GM18519 (cell line): ENCODE measurements around the gene SLC6A9.

Source experiments
- ATAC-seq: cut with Tn5 transposase; IDR thresholded peaks from one replicate; pipeline ENCODE4 v1.9.1; 2021; ENCODE audit warnings: mild to moderate bottlenecking, moderate library complexity; ENCODE audit not compliant: unreplicated experiment, low FRiP score

SLC6A9 gene

DNA sequence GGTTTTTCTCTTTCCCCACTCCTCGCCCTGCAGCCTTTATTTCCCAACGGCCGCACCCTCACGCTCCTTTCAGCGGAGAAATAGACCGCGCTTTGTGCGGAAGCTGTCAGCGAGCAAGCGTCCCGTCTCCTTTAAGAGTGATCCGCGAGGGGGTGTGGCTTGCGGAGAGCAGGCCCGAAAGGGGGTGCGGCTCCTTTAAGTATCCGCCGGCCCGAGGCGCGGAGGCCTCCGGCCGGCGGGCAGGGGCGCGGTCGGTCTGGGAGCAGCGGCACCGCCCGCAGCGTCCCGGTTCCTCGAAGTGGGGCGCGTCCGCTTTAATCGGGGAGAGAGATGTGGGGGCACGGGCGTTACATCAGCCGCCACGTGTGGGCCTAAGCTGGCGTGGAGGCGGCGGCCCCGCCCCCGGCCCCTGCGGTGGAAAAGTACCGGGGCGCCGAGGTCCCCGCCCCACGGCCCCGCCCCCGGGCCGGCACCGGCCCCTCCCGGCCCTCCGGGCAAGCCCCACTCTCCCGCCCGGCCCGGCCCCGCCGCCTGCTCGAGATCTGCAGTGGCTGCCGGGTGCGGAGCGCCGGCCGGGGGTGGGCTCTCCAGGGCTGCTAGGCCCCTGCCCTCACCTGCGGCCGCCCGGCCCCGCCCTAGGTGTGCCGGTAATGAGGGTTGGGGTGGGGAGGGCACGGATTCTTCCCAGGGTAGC is 1.2 kb downstream of the SLC6A9 start:
- ATAC-seq = peak; percentile 74

DNA sequence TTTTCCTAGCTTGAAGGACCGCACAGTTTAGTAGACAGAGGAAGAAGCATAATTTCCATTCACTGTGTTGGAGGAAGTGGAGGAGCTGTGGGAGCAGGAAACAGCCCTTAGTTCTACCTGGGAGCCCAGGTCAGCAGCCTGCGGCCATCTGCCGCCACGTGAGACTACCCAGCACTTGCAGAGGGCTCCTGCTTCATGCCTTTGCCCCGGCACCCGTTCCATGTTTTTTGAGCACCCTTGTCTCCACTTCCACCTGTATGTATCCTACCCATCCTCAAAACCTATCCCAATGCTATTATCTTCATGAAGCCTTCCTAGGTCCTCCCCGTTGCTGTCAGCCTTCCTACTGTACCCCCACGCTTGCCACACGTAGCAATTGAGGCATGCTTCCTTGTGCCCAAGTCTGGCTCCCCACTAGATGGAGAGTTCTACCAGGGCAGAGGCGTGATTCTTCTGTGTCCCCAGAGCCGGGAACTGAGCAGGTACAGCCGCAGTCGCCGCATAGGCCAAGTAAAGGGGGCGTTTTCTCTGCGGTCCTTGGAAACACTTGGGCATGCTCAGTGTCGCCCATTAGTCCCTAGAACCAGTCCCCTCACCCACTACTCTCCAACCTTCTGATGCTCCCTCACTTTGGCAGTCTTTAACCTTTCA is 1.9 kb downstream of the SLC6A9 start:
- ATAC-seq = no peak

DNA sequence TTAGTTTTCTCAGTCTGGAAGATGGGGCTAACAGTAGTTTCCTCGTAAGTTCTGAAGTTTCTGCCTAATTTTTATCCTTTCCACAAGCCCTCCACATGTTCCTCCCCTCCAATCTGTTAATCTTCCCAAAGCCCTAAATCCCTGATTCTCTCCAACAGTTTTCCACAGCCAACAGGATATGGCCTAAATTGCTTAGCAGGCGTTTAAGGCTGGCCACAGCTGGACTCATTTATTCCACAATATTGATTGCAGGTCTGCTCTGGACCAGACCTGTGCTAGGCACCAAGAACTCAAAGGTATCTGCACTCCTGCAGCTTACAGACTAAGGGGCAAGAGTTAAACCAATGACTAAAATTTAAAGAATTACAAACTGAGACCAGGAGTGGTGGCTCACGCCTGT is 3.9 kb downstream of the SLC6A9 start:
- no peak for ATAC-seq

DNA sequence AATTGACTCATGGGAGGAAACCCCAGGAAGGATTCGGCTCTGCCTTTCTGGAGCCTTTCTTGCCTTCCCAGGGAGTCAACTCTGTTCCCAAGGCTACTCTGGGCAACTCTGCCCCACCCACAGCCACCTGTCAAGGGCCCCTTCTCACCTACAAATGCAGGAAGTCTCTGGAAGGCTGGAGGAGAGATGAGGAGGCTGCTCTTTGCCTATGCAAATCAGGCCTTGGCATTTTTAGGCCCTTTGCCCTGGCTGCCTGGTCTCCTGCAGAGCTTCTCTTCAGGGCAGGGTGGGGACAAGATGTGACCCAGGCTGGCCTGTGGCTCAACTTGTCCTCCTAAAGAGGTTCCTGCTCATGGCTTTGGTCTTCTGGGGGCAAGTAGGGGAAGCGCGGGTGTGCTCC is 5.4 kb downstream of the SLC6A9 start:
- ATAC-seq = no peak

DNA sequence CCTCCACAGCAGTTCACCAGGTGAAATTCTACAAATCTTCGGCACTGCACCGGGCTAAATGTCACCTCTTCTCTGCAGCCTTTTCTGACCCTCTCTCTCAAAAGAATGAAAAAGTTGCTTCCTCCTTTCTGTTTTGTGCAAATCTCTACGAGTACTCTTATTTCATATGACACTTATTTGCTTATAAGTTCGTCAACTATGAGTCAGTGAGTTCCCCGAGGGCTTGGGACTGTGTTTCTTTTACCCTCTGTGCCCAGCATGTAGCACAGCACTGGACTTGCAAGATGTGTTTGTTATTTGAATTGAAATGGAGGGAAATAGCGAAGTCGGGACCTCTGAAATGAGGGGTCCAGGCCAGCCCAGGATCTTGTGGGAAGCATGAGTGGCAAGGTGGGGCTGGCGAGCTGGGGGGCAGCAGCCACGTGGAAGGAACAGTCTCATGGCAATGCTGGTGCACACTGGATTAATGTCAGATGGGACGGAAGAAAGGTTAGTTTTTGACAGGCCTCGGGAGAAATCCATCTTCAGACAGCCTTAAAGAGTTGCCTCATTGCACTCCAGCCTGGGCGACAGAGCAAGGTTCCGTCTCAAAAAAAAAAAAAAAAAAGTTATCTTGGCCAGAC is 6.2 kb downstream of the SLC6A9 start:
- no peak for ATAC-seq

DNA sequence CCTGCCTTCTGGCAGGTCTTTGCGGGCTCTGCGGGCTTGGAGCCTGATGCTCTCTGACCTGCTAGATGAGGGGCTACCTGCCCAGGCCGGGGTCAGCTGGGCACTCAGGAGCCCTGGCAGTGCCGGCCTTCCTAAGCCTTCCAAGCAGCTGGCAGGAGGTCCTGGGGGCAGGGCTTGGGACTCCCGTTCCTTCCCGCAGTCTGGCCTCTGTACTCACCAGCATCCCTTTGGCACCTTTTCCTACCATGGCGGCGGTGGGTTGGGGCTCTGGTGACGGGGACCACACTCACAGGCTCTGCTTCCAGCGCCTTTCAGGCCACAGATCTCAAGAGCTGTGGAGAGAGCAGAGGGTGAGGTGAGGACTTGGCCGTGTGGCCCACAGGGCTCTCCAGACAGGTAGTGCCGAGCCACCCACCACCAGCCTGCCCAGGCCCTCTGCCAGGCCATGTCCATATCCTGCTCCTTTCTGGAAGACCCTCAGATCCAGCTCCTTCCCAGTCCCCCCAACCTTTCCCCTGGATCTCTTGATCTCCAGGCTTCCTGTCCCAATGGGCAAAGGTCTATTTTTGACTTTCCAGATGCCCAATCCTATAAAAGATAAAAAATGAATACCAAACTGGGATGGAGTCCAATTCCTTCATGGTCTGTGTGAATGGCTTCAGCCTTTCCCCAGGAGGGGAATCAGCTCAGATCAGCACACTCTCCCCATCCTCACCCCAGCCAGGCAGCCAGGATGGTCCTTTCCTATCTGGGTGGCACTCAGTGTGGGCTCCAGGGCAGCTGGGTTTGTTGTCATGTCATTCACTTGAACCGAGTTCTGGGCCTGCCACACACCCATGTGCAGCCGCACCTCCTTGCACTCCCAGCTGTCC is 7.0 kb downstream of the SLC6A9 start:
- no peak for ATAC-seq

DNA sequence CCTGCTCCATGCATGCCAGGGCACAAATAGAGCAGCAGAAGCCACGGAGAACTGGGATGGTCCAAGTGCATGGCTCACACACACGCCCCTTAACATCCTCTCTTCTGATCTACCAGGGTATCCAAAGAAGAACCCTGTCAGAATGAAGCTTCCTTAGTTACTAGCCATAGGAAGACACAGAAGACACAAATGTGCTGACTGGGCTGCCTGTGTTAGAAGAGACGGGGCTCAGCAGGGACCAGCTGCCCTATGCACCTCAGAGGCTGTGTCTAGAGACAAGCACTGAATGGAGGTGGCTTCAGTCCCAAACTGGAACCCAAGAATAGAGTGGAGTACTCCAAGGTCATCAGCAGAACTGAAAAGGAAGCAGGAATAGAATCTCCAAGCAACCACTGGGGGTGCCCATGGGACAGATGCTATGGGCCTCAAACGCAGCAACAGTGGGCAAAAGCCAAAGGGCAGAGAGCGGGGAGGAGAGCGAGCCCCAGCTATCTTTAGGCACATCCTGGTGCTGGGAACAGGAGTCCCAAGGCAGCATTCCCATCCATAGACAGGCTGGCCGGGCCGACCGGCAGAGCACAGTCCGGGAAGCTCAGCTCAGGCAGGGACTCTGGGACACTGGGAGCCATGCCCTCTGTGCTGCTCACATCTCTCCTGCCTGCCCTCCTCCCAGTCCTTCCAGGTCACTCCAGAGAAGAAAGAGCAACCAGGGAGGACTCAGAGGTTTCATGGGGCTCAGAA is 9.5 kb downstream of the SLC6A9 start:
- ATAC-seq = no peak

DNA sequence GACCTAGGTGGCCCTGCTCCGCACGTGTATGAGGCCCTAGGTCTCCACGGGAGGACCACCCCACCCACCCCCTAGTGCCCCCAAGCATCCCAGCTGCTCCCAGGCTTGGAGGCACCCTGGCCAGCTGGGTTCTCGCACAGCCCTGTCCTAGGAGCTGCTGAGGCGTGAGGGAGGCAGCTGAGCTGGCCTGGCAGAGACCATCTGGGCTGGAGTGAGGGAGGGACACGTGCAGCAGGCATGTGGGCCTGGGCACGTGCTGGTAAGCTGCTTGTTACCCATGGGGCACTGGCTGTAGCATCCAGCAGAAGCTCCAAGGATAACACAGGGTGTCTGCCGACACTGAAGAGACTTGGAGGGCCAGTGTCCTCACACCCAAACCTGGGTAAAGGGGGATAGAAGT is 10.1 kb downstream of the SLC6A9 start:
- no peak for ATAC-seq

DNA sequence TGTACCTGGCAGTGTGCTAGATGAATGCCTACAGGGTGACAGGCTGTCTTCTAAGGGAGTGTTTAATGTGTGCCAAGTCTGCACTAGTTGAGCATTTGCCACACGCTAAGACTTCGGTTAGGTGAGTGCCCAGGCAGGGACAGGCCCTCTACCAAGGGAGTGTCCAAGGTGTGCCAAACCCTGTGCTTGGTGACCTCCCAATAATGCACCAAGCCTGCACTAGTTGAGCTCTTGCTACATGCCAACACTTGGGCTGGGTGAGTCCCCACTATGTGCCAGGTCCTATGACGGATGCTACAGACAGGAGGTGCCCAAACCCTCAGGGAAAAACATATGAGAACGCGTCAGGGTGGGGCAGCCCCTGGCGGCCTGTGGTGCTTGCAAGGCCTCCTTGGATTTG is 10.8 kb downstream of the SLC6A9 start:
- no peak for ATAC-seq

DNA sequence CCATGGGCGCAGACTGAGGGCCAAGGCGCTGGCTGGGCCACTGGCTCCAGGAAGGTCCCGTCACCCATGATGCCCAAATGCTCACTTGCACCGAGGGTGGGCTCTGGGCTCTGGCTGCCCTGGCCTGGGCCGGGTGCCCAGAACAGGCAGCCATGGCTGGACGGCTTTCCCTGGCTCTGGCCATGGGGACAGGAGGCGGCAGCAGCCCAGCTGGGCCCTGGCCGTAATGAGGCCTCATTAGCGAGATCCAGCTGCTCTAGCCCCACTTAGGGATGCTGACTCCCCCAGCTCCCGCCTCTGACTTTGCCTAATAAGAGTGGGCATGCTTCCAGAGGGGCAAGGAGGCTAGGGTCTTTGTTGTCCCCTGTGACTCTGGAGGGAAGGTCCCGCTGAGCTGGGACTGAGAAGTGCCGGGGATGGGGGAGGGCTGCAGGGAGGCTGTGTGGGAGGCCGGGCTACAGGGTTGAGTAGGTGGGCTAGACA is 11.8 kb downstream of the SLC6A9 start:
- ATAC-seq = no peak

DNA sequence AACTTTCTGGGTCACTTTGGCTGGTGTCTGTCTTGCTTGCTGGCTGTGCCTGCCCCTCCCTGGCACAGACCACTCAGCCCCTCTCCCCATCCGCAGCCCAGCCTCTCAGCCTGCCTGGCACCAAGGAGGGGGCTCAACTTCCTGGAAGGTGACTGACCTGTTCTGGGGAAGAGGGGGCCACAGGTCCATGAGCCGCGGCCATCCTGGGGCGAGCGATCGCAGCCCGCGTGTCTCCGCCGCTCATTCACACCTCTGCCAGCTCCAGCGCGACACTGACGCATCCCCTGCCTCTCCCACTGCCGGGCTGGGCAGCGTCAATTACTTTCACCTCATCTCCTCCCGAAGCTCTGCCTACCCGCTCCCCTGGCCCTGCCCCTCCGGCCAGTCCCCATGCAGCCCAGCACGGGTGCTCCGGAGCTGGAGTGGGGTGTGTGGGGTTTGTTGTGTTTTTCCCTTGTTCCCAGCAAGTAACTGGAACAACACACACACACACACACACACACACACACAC is 14.3 kb downstream of the SLC6A9 start:
- no peak for ATAC-seq

DNA sequence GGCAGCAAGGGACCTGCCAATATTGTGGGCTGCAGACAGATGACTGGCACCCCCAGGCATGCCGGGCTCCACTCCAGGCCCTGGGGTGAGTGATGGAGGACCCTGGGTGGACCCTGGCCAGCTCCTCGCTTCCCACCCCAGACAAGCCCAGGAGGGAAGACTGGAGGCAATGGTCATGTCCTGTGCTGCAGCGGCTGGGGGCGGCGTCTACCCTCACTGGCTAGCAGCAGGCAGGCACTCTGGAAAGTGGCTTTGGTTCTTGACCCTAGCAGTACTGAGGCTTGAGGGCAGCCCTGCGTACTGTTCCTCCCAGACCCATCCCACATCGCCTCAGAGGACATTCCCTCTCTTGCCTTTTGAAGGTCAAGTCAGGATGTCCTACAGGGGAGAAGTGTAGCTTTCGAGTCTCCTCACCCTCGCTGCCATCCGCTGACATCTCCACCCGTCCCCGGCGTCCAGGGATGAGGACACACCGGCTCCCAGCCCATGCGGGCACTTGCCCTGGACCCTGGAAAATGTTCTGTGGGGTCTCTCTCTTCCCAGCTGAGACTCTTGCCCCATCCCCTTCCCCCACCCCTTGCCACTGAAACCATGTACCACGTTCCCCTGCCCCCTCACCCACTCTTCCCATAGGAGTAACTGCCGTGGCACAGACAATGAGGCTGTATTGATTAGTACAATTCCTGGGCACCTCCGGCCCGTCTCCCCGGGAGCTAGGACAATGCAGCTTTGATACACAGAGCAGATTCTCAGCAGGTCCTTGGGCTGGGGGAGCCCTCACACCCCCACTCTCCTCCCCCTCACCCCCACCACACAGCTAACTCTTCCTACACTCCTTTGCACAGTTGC is 15.0 kb downstream of the SLC6A9 start:
- ATAC-seq = no peak

DNA sequence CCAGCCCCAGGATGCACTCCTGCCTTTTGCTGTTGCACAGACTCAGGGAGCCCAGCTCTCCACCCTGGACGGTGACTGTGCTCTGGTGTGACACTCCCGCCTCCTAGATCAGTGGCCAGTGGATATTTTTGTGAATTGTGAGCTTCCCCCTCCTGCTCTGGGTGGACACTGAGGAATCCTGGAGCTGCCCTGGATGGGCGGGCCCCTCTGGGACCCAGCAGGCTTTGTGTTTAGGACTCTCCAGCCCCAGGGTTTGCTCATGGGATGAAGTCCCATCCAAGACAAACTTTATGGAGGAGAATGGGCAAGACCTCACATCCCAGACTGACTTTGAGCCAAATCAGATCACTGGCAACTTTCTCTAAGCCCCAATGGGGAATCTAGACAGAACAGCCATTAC is 16.1 kb downstream of the SLC6A9 start:
- ATAC-seq = no peak

DNA sequence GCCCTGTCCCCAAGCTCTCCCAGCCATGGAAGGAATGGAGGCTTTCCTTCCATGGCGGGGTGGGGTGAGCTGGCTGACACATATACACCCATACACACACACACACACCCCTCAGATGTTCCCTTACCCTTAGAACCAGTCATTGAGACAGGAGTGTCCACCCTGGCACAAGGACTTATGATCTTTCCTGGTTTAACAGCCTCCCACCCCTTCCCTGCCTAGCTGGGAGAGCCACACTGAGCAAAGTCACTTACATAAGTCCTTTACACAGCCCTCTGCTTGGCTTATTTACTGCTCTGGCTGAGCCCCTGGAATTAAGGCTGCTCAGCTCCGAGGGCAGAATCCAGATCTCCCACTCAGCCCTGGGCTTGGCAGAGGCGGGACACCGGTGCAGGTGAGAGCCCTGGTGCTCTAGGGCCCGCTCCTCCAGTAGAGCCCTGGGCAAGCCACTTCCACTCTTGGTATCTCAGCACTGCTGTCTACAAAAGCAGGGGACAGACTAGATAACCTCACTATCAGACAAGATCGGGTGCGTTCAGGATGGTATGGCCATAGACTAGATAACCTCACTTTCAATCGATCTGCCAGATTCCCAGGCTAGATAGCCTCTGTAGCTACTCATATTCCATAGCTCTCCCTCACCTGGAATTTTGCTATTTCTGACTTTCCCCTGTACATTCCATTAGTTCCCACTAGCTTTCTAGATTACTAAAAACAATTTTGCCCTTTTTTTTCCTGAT is 16.7 kb downstream of the SLC6A9 start:
- no peak for ATAC-seq

DNA sequence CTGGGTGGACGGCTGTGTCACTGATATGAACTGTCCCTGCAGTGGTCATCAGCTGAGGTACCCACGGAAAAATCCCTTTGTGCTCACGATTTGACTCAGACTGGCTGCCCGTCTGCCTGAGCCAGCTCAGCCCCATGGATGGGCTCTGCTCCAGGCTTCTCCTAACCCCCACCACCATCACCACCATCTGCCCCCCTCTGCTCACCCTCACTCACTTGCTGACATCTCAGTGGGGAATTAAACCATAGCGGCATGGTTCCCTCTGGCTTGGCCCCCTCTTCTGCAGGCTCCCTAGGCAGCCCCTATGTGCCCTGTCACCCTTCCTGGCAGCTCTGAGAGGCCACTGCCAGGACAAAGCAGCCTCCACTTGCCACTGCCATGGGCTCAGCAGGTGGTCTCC is 17.3 kb downstream of the SLC6A9 start:
- no peak for ATAC-seq

DNA sequence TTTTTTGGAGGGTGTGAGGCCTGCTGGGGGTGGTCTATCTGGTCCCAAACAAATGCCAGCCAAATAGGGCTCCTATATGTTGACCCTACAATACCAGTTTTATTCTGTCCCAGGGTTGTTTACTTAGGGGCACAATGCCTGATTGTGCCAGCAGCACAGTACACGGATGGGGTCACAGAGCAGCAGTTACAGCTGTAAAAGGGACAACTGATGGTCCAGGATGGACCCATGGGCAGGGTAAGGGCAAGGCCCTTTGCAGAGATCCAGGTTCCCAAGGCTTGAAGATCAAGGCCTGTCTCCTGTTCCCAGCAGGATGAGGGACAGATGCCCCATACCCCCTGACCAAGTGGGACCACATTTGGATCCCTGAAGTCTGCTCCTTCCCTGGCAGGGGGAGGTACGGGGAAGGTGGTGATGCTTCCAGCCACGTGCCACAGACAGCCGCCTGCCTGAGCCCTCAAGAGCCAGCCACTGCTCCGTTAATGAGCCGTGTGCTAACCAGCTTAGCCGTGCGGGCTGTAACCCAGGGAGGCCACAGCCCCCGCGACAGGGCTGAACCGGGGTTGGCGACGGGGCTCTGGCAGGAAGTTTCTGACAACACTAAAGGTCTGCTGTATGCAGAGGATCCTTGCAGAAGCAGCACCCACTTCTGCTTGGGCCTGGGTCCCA is 18.2 kb downstream of the SLC6A9 start:
- no peak for ATAC-seq

DNA sequence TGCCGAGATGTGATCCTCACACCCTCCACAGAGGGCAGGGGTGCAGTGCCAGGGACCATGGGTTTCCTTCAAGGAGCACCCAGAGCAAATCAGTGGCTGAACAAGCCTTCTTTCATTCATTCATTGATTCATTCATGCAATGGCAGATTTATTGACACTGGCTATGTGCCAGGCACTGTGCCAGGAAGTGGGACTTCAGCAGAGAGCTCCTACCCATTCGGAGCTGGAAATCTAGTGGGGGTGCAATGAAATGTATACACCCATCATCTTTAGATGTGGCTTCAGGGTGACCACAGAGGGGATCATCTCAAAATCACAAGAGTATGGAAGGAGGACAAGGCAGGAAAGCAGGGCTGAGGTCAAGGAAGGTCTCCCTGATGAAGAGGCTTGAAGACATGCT is 18.9 kb downstream of the SLC6A9 start:
- no peak for ATAC-seq

DNA sequence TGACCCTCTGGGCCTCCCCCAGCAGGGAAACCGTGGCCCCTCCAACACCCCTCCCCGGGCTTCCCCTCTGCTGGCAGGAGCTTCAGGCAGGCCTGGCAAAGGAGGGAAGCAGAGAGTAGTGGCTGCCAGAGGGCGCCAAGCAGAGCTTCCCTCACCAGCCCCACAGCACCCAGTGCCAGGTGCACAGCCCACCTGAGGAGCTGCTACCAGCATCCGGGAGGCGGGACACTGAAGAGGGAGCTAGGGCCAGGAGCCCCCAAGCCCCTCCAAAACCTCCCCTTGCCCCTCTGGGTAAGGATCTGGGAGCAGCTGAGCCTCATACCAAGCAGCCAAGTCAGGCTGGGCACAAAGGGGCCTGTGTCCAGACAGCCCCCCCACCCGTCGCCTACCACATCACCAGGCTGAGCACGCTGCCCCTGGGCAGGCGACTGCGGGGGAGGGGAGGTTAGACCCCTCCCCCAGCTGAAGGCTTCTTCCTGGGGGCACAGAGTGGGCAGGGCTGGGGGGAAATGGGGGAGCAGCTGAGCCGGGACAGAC is 20.3 kb downstream of the SLC6A9 start:
- ATAC-seq = no peak
